ENCODE measurements around the gene UBE4B. TPM values are rescaled to one million over a fixed set of nuclear protein-coding genes. Genes with fewer than 3 reads are reported as not detected.
"Not testable (repeated sequence)": the region's sequence is repeated elsewhere in the genome, so short reads cannot be mapped to it uniquely, and the experiment has no call there.

UBE4B gene
- total and polyA plus RNA-seq, 7 donors = 10.2 to 124 (median 47.8) TPM

- H3K9me3 ChIP-seq = no peaks in the 10 kb centered on the region
- H3K27me3 ChIP-seq = no peaks in the 10 kb centered on the region
- intact Hi-C loops (cut with DNase I) = no loop called here
- no peak overlapping the region for H3K27ac ChIP-seq
- no peak overlapping the region for H3K4me3 ChIP-seq
- H3K4me1 ChIP-seq = peaks cover 0 to 6% (median 3%) of the 10 kb centered on the region in 4 donors
- WGBS, 2 donors = 93% methylated on average over 3 of the region's 3 CpGs
- DNase-seq = no peak
- no peak for TF ChIP-seq CTCF (IDR thresholded peaks at IDR 0.05)
- no peak for TF ChIP-seq POLR2A (IDR thresholded peaks at IDR 0.05)
- TF ChIP-seq EP300 (IDR thresholded peaks at IDR 0.05) = no peak
- TF ChIP-seq POLR2AphosphoS5 (IDR thresholded peaks at IDR 0.05) = no peak
- H3K36me3 ChIP-seq = no peaks in the 10 kb centered on the region
These were observed 12.7 kb upstream of the UBE4B start for GRCh38 chr1:10020086-10020485.

GRCh38 chr1:10020678-10021077, 12.1 kb upstream of the UBE4B start:
- intact Hi-C loops (cut with DNase I); H3K36me3 ChIP-seq; H3K4me1 ChIP-seq; H3K9me3 ChIP-seq; H3K27ac ChIP-seq; H3K27me3 ChIP-seq; DNase-seq; H3K4me3 ChIP-seq: not testable (repeated sequence)
- WGBS, 2 donors = 82 to 86% methylated on average over 2 of the region's 2 CpGs

- intact Hi-C loops (cut with DNase I); H3K9me3 ChIP-seq; H3K27ac ChIP-seq; H3K4me1 ChIP-seq; DNase-seq; H3K36me3 ChIP-seq; H3K27me3 ChIP-seq; H3K4me3 ChIP-seq: not testable (repeated sequence)
- 90 to 93% methylated on average over 4 of the region's 4 CpGs for WGBS, 2 donors
These were observed 10.8 kb upstream of the UBE4B start for GRCh38 chr1:10021992-10022391.

- no peaks in the 10 kb centered on the region for H3K27me3 ChIP-seq
- no peaks in the 10 kb centered on the region for H3K4me1 ChIP-seq
- WGBS, 2 donors = 86 to 94% methylated on average over 7 of the region's 7 CpGs
- H3K9me3 ChIP-seq = no peaks in the 10 kb centered on the region
- no peaks in the 10 kb centered on the region for H3K36me3 ChIP-seq
- no peak overlapping the region for H3K27ac ChIP-seq
- TF ChIP-seq POLR2AphosphoS5 (IDR thresholded peaks at IDR 0.05) = no peak
- TF ChIP-seq EP300 (IDR thresholded peaks at IDR 0.05) = no peak
- no peak for TF ChIP-seq CTCF (IDR thresholded peaks at IDR 0.05)
- no peak for TF ChIP-seq POLR2A (IDR thresholded peaks at IDR 0.05)
- DNase-seq = no peak
- intact Hi-C loops (cut with DNase I) = no loop called here
- no peak overlapping the region for H3K4me3 ChIP-seq
These were observed 10.1 kb upstream of the UBE4B start for GRCh38 chr1:10022656-10023055.

GRCh38 chr1:10025354-10025753, 7.4 kb upstream of the UBE4B start:
- Histone ChIP-seq H3K4me3 (no peak overlapping the region), H3K36me3 (no peaks in the 10 kb centered on the region), H3K27me3 (no peaks in the 10 kb centered on the region), H3K4me1 (no peaks in the 10 kb centered on the region), H3K27ac (no peak overlapping the region), H3K9me3 (no peaks in the 10 kb centered on the region)
- no peak for TF ChIP-seq POLR2A (IDR thresholded peaks at IDR 0.05)
- intact Hi-C loops (cut with DNase I) = no loop called here
- no peak for DNase-seq
- 88 to 92% methylated on average over 2 of the region's 2 CpGs for WGBS, 2 donors

GRCh38 chr1:10027027-10027426, 5.7 kb upstream of the UBE4B start:
- intact Hi-C loops (cut with DNase I) = no loop called here
- Histone ChIP-seq H3K27me3 (no peaks in the 10 kb centered on the region), H3K27ac (no peak overlapping the region), H3K9me3 (no peaks in the 10 kb centered on the region), H3K36me3 (no peaks in the 10 kb centered on the region), H3K4me1 (peaks cover 0 to 2% (median 0%) of the 10 kb centered on the region in 4 donors), H3K4me3 (no peak overlapping the region)
- DNase-seq = no peak
- TF ChIP-seq CTCF (IDR thresholded peaks at IDR 0.05) = no peak

- H3K27me3 ChIP-seq; H3K9me3 ChIP-seq; H3K36me3 ChIP-seq; DNase-seq; intact Hi-C loops (cut with DNase I); H3K4me3 ChIP-seq; H3K27ac ChIP-seq: not testable (repeated sequence)
- 91% methylated on average over 24 of the region's 24 CpGs for WGBS, 2 donors
- H3K4me1 ChIP-seq = peaks cover 0 to 12% (median 2%) of the 10 kb centered on the region in 4 donors
These were observed 3.7 kb upstream of the UBE4B start for GRCh38 chr1:10028956-10029500.

Measured in sigmoid colon (tissue), 7 donors.